MM.1S (cell line): Measurements from ENCODE around the gene TSPEAR.
"Not testable (repeated sequence)": the region's sequence is repeated elsewhere in the genome, so short reads cannot be mapped to it uniquely, and the experiment has no call there.

ENCODE experiments used
- DNase-seq: peaks from one replicate; pipeline ENCODE4 v3.0.0-alpha.2; 2015
- H2AFZ ChIP-seq: fragments of 300-600 bp; sonication (generic); 2 replicates; pipeline ENCODE4 v1.6.0; 2016; ENCODE audit warnings: antibody characterized with exemption, low read length
- H3F3A ChIP-seq: fragments of 300-600 bp; sonication (generic); 2 replicates; pipeline ENCODE4 v1.6.1; 2016; ENCODE audit warnings: mild to moderate bottlenecking, antibody characterized with exemption, low read length, moderate library complexity, mixed read lengths; ENCODE audit not compliant: insufficient read depth
- H3K27ac ChIP-seq: fragments of 300-600 bp; sonication (generic); 2 replicates; pipeline ENCODE4 v1.5.1; 2016; ENCODE audit warnings: mild to moderate bottlenecking, low read length
- H3K27me3 ChIP-seq: fragments of 300-600 bp; sonication (generic); replicated peaks from 2 replicates; pipeline ENCODE4 v1.6.0; 2016; ENCODE audit warnings: low read length; ENCODE audit not compliant: insufficient read depth
- H3K36me3 ChIP-seq: fragments of 300-600 bp; sonication (generic); replicated peaks from 2 replicates; pipeline ENCODE4 v1.6.1; 2016; ENCODE audit warnings: mild to moderate bottlenecking, low read length, mixed read lengths; ENCODE audit not compliant: insufficient read depth
- H3K4me1 ChIP-seq: fragments of 300-600 bp; sonication (generic); 2 replicates; pipeline ENCODE4 v1.6.1; 2016; ENCODE audit warnings: low read length, mixed read lengths
- H3K4me2 ChIP-seq: fragments of 300-600 bp; sonication (generic); 2 replicates; pipeline ENCODE4 v1.6.0; 2016; ENCODE audit warnings: low read depth, low read length
- H3K4me3 ChIP-seq: fragments of 300-600 bp; sonication (generic); 2 replicates; pipeline ENCODE4 v1.5.1; 2016; ENCODE audit warnings: low read length, mixed read lengths
- H3K79me2 ChIP-seq: fragments of 300-600 bp; sonication (generic); 2 replicates; pipeline ENCODE4 v1.6.1; 2016; ENCODE audit warnings: mixed run types, low read length, mixed read lengths
- H3K9ac ChIP-seq: fragments of 300-600 bp; sonication (generic); 2 replicates; pipeline ENCODE4 v1.6.1; 2016; ENCODE audit warnings: low read length, mixed read lengths
- H3K9me2 ChIP-seq: fragments of 300-600 bp; sonication (generic); replicated peaks from 2 replicates; pipeline ENCODE4 v1.6.1; 2016; ENCODE audit warnings: mild to moderate bottlenecking, low read length, mixed read lengths; ENCODE audit not compliant: insufficient read depth
- H3K9me3 ChIP-seq: fragments of 300-600 bp; sonication (generic); replicated peaks from 2 replicates; pipeline ENCODE4 v1.6.1; 2016; ENCODE audit warnings: mild to moderate bottlenecking, low read length, mixed read lengths; ENCODE audit not compliant: insufficient read depth
- H4K20me1 ChIP-seq: fragments of 300-600 bp; sonication (generic); 2 replicates; pipeline ENCODE4 v1.6.1; 2016; ENCODE audit warnings: mild to moderate bottlenecking, low read length, moderate library complexity, mixed read lengths; ENCODE audit not compliant: insufficient read depth
- EZH2 ChIP-seq: fragments of 300-600 bp; sonication (generic); optimal IDR thresholded peaks from 2 replicates; pipeline ENCODE3; 2017; ENCODE audit warnings: low read depth, mild to moderate bottlenecking, antibody characterized with exemption, low read length, mixed read lengths
- EZH2phosphoT487 ChIP-seq: fragments of 300-600 bp; sonication (generic); IDR thresholded peaks from 2 replicates; pipeline ENCODE4 v1.6.1; 2018; ENCODE audit warnings: antibody characterized with exemption, low read length
- TF ChIP-seq, protein P1 (sequence below): fragments of 300-600 bp; sonication (generic); IDR thresholded peaks from 2 replicates; pipeline ENCODE4 v1.5.1; 2016; ENCODE audit warnings: antibody characterized with exemption, low read length, mixed read lengths

Gene TSPEAR

DNA sequence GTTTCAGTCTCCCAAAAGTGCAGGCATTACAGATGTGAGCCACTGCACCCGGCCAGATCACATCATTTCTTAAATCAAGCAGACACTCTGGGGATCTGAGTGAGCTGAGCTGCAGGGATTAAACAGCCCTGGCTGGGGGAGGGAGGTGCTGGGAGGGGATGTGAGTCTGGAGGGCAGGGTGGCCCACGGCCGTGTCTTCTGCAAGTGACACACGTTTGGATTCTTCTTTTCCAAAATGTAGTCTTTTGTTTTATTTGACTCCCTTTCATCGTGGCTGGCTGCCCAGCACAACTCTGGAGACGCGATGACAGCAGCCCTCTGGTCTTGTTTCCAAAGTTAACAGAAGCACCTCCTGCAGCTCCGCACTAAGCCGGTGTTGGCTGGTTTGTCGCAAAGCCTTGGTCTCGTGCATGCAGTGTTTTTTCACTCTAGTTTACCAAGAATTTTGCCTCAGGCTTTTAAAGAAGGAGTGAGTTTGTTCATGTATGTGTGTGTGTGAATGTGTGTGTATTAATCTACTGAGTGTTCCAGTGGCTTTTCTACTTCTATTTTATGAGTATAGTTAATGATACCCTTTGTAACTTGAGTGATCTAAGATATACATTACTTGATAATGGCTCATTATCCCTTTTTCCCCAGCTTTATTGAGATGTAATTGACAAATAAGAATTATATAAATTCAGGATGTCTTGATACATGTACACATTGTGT is 128.1 kb downstream of the TSPEAR start:
- TF ChIP-seq EZH2 = no peak
- no peak for TF ChIP-seq EZH2phosphoT487
- TF ChIP-seq, protein P1, sequence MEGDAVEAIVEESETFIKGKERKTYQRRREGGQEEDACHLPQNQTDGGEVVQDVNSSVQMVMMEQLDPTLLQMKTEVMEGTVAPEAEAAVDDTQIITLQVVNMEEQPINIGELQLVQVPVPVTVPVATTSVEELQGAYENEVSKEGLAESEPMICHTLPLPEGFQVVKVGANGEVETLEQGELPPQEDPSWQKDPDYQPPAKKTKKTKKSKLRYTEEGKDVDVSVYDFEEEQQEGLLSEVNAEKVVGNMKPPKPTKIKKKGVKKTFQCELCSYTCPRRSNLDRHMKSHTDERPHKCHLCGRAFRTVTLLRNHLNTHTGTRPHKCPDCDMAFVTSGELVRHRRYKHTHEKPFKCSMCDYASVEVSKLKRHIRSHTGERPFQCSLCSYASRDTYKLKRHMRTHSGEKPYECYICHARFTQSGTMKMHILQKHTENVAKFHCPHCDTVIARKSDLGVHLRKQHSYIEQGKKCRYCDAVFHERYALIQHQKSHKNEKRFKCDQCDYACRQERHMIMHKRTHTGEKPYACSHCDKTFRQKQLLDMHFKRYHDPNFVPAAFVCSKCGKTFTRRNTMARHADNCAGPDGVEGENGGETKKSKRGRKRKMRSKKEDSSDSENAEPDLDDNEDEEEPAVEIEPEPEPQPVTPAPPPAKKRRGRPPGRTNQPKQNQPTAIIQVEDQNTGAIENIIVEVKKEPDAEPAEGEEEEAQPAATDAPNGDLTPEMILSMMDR = no peak
- Histone ChIP-seq H3F3A (no peaks in the 10 kb centered on the region), H3K4me1 (no peaks in the 10 kb centered on the region), H2AFZ (no peak overlapping the region), H3K79me2 (no peaks in the 10 kb centered on the region), H3K4me3 (no peak overlapping the region), H3K36me3 (no peaks in the 10 kb centered on the region), H3K27me3 (peaks cover 100% of the 10 kb centered on the region), H3K9me2 (no peaks in the 10 kb centered on the region), H3K27ac (no peak overlapping the region), H3K4me2 (no peak overlapping the region), H4K20me1 (no peaks in the 10 kb centered on the region), H3K9ac (no peak overlapping the region), H3K9me3 (no peaks in the 10 kb centered on the region)
- no peak for DNase-seq

DNA sequence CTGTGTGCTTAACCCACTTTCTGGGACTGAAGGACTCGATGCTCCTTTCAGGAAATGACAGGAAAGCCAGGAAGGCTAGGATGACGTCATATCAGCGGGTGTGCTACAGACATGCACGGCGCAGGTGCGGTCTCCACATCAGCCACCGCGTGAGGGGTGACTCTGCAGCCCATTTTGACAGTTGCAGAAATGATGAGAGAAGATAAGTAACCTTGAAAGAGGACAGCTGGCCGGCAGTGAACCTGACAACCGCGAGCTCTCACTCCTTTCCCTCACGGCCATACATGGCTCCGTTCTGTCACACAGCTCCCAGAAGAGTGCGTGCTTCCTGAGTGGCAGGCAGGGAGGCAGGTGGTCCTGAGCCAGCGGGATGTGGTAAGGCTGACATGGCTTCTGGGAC is 129.3 kb downstream of the TSPEAR start:
- Histone ChIP-seq H3K27me3 (peaks cover 100% of the 10 kb centered on the region), H2AFZ (no peak overlapping the region), H3K4me3 (no peak overlapping the region), H3K4me2 (no peak overlapping the region), H3K9me2 (no peaks in the 10 kb centered on the region), H3K79me2 (no peaks in the 10 kb centered on the region), H4K20me1 (no peaks in the 10 kb centered on the region), H3K9me3 (no peaks in the 10 kb centered on the region), H3K9ac (no peak overlapping the region), H3K4me1 (no peaks in the 10 kb centered on the region), H3F3A (no peaks in the 10 kb centered on the region), H3K36me3 (no peaks in the 10 kb centered on the region), H3K27ac (no peak overlapping the region)
- DNase-seq = no peak
- TF ChIP-seq EZH2 (no peak), EZH2phosphoT487 (no peak)
- TF ChIP-seq, protein P1 = no peak

DNA sequence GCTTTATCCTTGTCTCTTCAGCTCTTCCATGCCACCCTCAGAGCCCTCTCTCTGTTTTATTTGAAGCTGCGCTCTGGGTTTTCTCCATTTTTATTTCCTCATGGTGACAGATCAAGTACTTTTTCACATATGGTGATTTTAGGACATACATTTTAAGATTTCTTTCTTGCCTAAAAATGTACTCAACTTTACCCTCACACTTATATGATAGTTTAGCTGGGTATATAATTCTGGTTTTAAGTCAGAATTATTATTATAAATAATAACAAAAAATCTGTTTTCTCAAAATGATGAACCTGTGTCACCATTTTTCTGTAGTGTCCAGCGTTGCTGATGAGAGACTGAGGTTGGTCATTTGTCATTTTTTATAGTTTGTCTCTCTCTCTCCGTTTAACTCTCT is 130.2 kb downstream of the TSPEAR start:
- Histone ChIP-seq H3K9me3 (no peaks in the 10 kb centered on the region), H3K9ac (no peak overlapping the region), H4K20me1 (no peaks in the 10 kb centered on the region), H2AFZ (no peak overlapping the region), H3K4me1 (no peaks in the 10 kb centered on the region), H3F3A (no peaks in the 10 kb centered on the region), H3K36me3 (no peaks in the 10 kb centered on the region), H3K4me2 (no peak overlapping the region), H3K9me2 (no peaks in the 10 kb centered on the region), H3K4me3 (no peak overlapping the region), H3K79me2 (no peaks in the 10 kb centered on the region), H3K27me3 (peaks cover 100% of the 10 kb centered on the region), H3K27ac (no peak overlapping the region)
- no peak for DNase-seq
- TF ChIP-seq EZH2phosphoT487 (no peak), EZH2 (no peak)
- TF ChIP-seq, protein P1 = no peak

DNA sequence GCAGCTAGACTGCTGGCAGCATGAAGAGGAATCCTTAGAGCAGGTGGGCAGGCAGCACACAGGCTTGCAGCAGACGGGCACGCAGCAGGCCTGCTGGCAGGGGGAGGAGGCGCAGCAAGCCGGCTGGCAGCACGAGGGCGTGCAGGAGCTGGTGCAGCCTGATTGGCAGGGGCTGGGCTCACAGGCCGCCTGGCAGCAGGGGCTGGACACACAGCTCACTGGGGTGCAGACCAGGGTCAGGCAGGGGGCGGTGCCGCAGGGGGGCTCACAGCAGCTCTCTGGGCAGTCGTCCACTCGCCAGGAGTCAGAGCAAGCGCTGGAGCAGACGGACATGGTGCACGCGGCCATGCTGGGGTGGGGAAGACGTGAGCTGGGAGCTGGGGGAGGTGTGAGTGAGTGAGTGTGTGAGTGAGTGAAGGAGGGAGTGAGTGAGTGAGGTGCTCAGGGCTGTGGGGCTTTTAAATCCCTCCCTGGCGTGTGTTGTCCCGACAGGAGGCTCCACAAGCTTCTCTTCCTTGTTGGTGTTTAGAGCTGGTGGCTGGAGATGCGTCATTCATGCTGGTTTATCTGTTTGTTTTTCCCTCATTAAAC is 131.0 kb downstream of the TSPEAR start, which contains the start of gene KRTAP10-5:
Gene KRTAP10-5 (minus strand): TSS at position 374 of the 591 bp plus-strand sequence. CDS start 26 bp downstream, at position 348.
- not testable (repeated sequence) for H3F3A ChIP-seq, H3K9me3 ChIP-seq, H2AFZ ChIP-seq, H3K36me3 ChIP-seq, DNase-seq, H3K4me2 ChIP-seq, H3K79me2 ChIP-seq, H3K27ac ChIP-seq, H3K9me2 ChIP-seq, H4K20me1 ChIP-seq, H3K4me1 ChIP-seq, H3K4me3 ChIP-seq, H3K9ac ChIP-seq
- peaks cover 100% of the 10 kb centered on the region for H3K27me3 ChIP-seq
